ENCODE data around the gene ARHGEF10L. TPM values are rescaled to one million over a fixed set of nuclear protein-coding genes. Genes with fewer than 3 reads are reported as not detected.

ARHGEF10L gene
- total RNA-seq, 2 experiments from 2014 or later, result not detected

DNA sequence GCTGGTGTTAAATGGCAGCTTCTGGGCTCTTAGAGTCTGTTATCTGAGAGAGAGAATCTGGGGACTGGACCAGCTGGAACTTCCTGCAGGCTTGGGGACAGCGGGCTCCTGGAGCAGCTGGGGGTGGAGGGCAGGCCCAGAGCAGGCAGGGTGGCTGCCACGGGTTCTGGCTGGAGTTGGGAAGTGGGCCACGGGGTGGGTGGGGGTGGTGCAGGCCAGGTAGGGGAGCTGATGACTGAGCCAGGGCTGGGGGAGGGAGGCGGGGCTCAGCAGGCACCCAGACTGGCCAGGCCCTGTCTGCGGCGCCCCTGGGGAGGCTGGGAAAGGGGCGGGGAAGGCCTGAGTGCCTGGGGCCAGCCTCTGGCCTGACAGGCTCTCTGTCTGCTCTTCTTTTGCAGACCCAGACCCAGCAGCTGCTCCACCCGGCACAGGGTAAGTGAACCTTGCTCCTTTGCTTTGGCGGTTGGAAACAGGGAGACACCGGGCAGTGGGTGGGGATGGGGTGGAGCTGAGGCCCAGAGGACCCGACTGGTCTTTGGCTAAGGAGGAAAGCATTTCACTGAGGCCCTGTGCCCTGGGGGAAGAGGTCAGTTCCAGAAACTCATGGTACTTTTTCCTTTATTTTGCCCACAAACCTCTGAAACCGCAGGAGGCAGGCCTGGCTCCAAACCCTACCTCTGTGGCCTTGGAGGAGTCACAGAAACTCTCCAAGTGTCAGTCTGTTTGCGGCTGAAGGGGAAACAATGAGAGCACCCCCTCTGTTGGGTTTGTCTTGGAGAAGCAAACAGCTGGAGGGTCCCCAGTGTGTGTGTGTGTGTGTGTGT, 48.8 kb downstream of the ARHGEF10L start:
- Mint-ChIP-seq H3K27me3 (no peaks in the 10 kb centered on the region), H3K27ac (no peak overlapping the region), H3K4me3 (no peak overlapping the region), H3K36me3 (ENCODE audit: low read depth) (no peaks in the 10 kb centered on the region), H3K9me3 (no peaks in the 10 kb centered on the region), H3K4me1 (no peaks in the 10 kb centered on the region)
- CTCF ChIA-PET, result no interaction called here
- POLR2A ChIA-PET, result no interaction called here
- no peak for DNase-seq

DNA sequence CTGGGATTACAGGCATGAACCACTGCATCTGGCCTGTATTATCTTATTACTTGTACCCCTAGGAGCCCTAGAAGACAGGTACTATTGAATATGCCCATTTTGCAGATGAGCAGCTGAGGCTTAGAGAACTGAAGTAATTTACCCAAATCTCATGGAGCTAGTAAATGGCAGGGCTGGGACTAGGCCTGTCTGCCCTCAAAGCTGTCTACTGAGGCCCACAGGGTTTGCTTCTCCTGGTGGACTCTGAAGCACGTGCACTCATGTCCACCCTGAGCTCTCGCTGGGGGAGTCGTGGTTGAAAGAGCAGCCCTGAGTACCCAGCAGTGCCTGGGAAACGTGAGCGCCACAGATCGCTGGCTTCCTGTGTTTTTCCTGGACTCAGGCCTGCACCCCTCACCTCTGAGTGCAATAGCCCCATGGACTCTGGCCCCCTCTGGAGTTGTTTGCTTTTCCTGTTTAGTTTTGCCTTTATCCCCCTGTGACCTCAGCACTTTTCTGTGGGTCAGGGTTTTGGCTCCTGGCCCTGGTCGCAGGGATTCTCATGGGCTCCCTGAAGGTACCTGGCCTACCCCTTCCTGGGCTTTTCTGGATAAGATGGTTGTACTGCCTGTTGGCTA, 52.4 kb downstream of the ARHGEF10L start:
- H3K4me1 Mint-ChIP-seq, result no peaks in the 10 kb centered on the region
- CTCF ChIA-PET, result no interaction called here
- H3K27ac Mint-ChIP-seq, result no peak overlapping the region
- no peaks in the 10 kb centered on the region for H3K9me3 Mint-ChIP-seq
- H3K27me3 Mint-ChIP-seq, result no peaks in the 10 kb centered on the region
- no peaks in the 10 kb centered on the region for H3K36me3 Mint-ChIP-seq (ENCODE audit: low read depth)
- no peak for DNase-seq
- H3K4me3 Mint-ChIP-seq, result no peak overlapping the region
- POLR2A ChIA-PET, result no interaction called here

DNA sequence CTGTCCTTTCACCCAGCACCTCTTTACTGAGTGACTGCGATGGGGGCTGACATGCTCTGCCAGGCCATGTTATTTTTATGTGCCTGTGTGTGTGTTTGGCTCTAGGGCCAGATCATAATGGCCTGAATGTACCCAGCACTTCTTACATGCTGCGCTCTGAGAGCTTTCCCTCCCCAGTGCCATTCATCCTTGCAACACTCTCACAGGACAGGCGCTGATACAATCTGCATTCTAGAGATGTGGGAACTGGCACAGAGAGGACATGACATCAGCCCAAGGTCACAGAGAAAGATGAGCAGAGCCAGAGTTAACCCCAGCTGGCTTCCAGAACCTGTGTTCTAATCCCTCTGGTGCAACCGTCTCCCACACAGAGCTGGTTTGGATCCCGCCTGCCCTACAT, 54.5 kb downstream of the ARHGEF10L start:
- no peak overlapping the region for H3K4me3 Mint-ChIP-seq
- H3K36me3 Mint-ChIP-seq (ENCODE audit: low read depth), result no peaks in the 10 kb centered on the region
- CTCF ChIA-PET, result no interaction called here
- no peaks in the 10 kb centered on the region for H3K27me3 Mint-ChIP-seq
- no peaks in the 10 kb centered on the region for H3K4me1 Mint-ChIP-seq
- DNase-seq, result no peak
- no peak overlapping the region for H3K27ac Mint-ChIP-seq
- POLR2A ChIA-PET, result no interaction called here
- no peaks in the 10 kb centered on the region for H3K9me3 Mint-ChIP-seq

DNA sequence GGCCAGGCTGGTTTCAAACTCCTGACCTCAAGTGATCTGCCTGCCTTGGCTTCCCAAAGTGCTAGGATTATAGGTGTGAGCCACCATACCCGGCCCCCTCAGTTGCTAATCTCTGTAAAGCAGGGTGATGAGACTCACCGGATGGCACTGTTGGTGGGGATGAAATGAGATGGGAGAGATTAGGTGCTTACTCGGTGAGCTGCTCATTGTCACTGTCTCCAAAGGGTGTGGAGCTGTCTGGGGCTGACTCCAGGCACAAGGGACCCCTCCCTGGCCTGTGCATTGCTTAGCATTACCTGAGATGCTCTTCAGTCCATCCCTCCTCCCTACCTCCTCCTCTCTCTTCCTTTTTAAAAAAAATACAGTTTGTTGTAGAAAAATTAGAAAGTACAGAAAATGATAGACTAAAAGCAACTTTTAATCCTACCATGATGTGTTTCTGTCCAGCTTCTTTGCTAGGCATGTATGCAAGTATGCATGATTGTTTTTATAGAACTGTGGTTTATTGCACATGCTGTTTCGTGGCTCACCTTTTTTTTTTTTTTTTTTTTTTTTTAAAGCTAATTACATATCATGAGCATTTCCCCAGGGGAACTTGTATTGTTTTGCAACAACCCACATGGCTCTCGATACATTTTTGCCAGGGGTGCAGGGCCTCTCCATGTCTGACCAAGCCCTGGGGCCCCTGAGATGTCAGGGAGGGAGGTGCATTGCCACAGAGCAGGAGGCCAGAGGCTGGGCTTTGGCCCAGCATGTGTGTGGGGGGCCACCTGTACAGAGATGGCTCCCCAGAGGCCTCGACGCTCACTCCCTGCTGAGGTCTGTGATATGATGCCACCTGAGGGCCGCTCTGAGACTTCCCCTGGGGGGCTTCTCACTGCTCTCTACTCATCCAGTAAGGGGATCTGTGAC, 55.4 kb downstream of the ARHGEF10L start:
- CTCF ChIA-PET, result interaction anchor here (0.7 kb wide), 1 partner anchor 1764 kb away, joined by 3 read pairs; no protein-coding TSS in a partner anchor
- no peaks in the 10 kb centered on the region for H3K36me3 Mint-ChIP-seq (ENCODE audit: low read depth)
- H3K4me1 Mint-ChIP-seq, result no peaks in the 10 kb centered on the region
- DNase-seq, result no peak
- H3K27me3 Mint-ChIP-seq, result no peaks in the 10 kb centered on the region
- POLR2A ChIA-PET, result no interaction called here
- H3K27ac Mint-ChIP-seq, result no peak overlapping the region
- no peak overlapping the region for H3K4me3 Mint-ChIP-seq
- no peaks in the 10 kb centered on the region for H3K9me3 Mint-ChIP-seq

DNA sequence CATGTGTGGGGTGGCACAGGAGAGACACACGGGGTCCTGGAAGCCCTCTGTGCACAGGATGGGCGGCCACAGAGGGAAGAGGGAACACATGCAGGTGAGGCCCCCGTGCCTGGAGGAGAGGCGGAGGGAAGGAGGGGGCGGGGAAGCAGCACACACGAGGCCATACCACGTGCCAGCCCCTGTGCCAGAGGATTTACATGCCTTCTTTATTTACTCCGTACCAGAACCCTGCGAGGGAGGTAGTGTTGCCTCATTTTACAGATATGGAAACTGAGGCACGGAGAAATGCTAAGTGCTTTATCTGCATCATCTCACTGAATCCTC, 56.1 kb downstream of the ARHGEF10L start:
- Mint-ChIP-seq H3K4me1 (no peaks in the 10 kb centered on the region), H3K27me3 (no peaks in the 10 kb centered on the region), H3K4me3 (no peak overlapping the region), H3K27ac (no peak overlapping the region), H3K36me3 (ENCODE audit: low read depth) (no peaks in the 10 kb centered on the region), H3K9me3 (no peaks in the 10 kb centered on the region)
- POLR2A ChIA-PET, result no interaction called here
- DNase-seq, result no peak
- CTCF ChIA-PET, result no interaction called here

DNA sequence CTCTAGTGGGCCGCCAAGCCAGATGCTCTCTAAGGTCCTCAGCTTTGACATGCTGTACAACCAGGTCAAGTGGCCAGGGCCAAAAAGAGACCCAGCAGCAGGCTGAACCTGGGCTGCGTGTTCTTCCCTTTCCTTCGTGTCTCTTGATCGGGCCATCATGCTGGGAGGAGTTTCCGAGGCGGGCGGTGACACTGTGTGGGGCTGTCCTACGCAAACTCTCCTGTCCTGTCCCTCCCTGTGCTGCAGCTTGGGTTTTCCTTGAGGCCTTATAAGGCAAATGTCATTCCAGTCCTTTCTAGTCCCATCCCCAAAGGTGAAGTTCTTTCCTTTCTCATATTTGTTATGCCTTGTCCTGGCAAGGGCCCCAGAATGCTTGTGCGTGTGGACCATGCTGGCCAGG, 56.7 kb downstream of the ARHGEF10L start:
- H3K4me3 Mint-ChIP-seq, result no peak overlapping the region
- ChIA-PET CTCF (interaction anchor here (1.2 kb wide), 1 partner anchor 11 kb away, joined by 3 read pairs; no protein-coding TSS in a partner anchor), POLR2A (no interaction called here)
- no peak overlapping the region for H3K27ac Mint-ChIP-seq
- DNase-seq, result no peak
- no peaks in the 10 kb centered on the region for H3K36me3 Mint-ChIP-seq (ENCODE audit: low read depth)
- no peaks in the 10 kb centered on the region for H3K4me1 Mint-ChIP-seq
- no peaks in the 10 kb centered on the region for H3K27me3 Mint-ChIP-seq
- H3K9me3 Mint-ChIP-seq, result no peaks in the 10 kb centered on the region

DNA sequence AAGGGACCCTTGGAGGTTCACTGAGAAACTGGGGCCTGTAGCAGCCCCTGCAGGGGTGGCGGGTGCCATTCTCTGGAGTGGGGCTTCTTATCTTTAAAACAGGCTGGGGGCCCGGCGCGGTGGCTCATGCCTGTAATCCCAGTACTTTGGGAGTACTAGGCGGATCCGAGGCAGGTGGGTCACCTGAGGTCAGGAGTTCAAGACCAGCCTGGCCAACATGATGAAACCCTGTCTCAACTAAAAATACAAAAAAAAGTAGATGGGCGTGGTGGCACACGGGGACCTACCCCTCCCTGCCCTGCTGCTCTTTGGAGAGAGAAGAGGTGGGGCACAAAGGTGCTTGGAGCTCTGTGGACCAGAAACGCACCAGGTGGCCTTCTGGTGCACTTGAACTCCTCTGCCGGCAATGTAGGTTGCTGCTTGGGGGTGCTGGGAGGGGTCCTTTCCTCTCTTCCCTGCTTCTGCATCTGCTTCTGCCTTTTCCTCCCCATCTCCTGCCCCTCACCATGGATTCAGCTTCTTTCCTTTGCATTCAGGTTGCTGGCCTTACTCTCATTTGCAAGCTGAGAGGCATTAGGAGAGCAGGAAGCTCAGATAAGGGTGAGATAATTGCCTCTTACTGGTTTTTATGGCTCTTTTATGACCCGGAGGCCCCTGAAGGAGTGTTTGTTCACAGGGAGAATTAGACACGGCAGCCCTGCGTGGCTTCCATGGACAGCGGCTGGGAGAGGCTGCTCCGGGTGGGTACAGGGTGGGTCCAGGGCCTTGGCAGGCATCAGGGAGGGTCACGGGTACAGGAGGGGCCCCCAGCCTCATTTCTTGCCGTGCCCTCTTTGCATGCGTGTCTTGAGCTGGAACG, 57.4 kb downstream of the ARHGEF10L start:
- Mint-ChIP-seq H3K4me1 (no peaks in the 10 kb centered on the region), H3K36me3 (ENCODE audit: low read depth) (no peaks in the 10 kb centered on the region), H3K9me3 (no peaks in the 10 kb centered on the region), H3K27ac (no peak overlapping the region), H3K4me3 (no peak overlapping the region), H3K27me3 (no peaks in the 10 kb centered on the region)
- POLR2A ChIA-PET, result no interaction called here
- no peak for DNase-seq
- CTCF ChIA-PET, result interaction anchor here (1.2 kb wide), 1 partner anchor 10 kb away, joined by 3 read pairs; no protein-coding TSS in a partner anchor

DNA sequence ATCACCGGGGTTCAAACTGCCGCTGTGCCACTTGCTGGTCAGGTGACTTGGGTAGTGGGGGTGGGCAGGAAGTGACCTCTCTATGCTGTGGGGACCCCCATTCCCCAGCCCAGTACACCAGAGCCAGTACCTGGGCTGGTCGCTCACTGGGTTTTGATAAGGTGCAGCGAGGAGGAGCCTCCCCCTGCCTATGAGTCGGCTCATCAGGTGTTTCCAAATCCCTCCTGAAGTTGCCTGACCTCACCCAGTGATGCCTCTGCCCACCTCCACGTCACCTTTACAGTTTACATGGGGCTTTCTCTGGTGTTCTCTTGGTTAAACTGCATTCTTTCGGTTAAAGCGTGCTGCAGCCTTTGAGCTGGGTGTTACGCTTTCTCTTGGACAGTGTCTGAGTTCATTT, 58.2 kb downstream of the ARHGEF10L start:
- H3K27me3 Mint-ChIP-seq, result no peaks in the 10 kb centered on the region
- H3K36me3 Mint-ChIP-seq (ENCODE audit: low read depth), result no peaks in the 10 kb centered on the region
- H3K27ac Mint-ChIP-seq, result no peak overlapping the region
- POLR2A ChIA-PET, result no interaction called here
- no peaks in the 10 kb centered on the region for H3K4me1 Mint-ChIP-seq
- H3K9me3 Mint-ChIP-seq, result no peaks in the 10 kb centered on the region
- H3K4me3 Mint-ChIP-seq, result no peak overlapping the region
- no peak for DNase-seq
- CTCF ChIA-PET, result no interaction called here

DNA sequence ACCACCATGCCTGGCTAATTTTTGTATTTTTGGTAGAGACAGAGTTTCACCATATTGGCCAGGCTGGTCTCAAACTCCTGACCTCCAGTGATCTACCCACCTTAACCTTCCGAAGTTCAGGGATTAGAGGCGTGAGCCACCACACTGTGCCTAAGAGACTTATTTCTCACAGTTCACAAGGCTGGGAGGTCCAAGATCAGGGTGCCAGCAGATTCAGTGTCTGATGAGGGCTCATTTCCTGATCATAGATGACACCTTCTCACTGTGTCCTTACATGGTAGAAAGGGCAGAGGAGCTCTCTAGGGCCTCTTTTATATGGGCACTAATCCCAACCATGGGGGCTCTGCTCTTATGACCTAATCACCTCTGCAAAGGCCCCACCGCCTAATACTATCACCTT, 58.8 kb downstream of the ARHGEF10L start:
- no peak for DNase-seq
- Mint-ChIP-seq H3K9me3 (no peaks in the 10 kb centered on the region), H3K4me1 (no peaks in the 10 kb centered on the region), H3K36me3 (ENCODE audit: low read depth) (no peaks in the 10 kb centered on the region), H3K4me3 (no peak overlapping the region), H3K27me3 (no peaks in the 10 kb centered on the region), H3K27ac (no peak overlapping the region)
- POLR2A ChIA-PET, result no interaction called here
- CTCF ChIA-PET, result no interaction called here

DNA sequence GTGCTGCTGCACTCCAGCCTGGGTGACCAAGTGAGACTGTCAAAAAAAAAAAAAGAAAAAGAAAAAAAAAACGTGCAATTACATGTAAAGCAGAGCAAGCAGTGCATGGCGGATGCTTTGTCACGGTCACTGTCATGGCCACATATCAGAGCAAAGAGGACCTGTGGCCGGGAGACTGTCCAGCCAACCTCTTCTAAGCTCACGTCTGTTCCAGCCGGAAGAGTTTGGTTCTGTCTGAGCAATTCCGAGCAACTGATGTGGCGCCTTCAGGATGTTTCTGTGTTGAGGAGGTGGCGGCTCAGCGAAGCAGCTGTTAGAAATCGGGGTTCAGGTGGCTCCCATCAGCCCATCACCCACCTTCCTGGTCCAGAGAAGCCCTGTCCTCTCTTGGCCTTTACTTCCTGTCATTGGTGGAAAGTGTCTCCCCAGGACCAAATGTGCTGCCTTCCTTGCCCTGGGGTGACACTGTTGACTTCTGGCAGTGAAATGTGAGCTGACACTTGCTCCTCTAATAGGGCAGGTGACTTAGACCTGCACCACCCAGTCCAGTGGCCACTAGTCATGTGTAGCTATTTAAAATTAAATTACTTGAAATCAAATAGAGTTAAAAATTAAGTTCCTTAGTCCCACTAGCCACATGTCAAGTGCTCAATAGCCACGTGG, 59.9 kb downstream of the ARHGEF10L start:
- no peak for DNase-seq
- no peaks in the 10 kb centered on the region for H3K27me3 Mint-ChIP-seq
- ChIA-PET CTCF (interaction anchor here (0.8 kb wide), 1 partner anchor 8 kb away, joined by 3 read pairs; no protein-coding TSS in a partner anchor), POLR2A (no interaction called here)
- no peak overlapping the region for H3K4me3 Mint-ChIP-seq
- no peaks in the 10 kb centered on the region for H3K4me1 Mint-ChIP-seq
- no peak overlapping the region for H3K27ac Mint-ChIP-seq
- H3K36me3 Mint-ChIP-seq (ENCODE audit: low read depth), result no peaks in the 10 kb centered on the region
- no peaks in the 10 kb centered on the region for H3K9me3 Mint-ChIP-seq

DNA sequence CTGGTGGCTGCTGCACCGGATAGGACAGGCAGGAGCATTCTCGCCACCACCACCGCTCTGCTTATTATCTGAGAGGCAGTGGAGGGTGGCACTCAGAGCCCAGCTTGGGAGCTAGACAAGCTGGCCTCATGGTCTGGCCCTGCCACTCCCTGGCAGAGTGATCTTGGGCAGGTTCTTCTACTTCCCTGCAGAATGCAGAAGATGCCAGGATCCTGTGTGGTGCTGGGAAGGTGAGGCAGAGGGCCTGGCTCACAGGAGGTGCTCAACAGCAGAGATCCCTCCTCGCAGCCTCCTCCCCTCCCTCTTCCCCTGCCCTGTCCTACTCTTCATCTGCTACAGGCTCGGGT, 60.4 kb downstream of the ARHGEF10L start:
- ChIA-PET CTCF (interaction anchor here (0.8 kb wide), 1 partner anchor 7 kb away, joined by 3 read pairs; no protein-coding TSS in a partner anchor), POLR2A (no interaction called here)
- DNase-seq, result no peak
- Mint-ChIP-seq H3K4me1 (no peaks in the 10 kb centered on the region), H3K36me3 (ENCODE audit: low read depth) (no peaks in the 10 kb centered on the region), H3K27ac (no peak overlapping the region), H3K9me3 (no peaks in the 10 kb centered on the region), H3K27me3 (no peaks in the 10 kb centered on the region), H3K4me3 (no peak overlapping the region)

DNA sequence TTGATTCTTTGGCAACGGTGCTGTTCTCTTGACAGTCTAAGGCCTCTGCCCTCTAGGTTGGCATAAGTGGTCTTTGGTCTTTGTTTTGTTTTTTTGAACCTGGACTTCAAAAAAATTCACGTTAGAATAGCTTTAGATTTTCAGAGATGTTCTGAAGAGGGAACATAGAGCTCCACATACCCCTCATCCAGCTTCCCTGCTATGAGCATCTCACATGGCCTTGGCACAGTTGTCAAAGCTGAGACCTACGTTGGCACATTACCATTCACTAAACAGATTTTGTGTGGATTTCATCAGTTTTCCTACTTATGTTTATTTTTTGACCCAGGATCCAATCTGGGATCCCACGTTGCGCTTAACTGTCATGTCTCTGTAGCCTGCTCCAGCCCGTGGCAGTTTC, 60.8 kb downstream of the ARHGEF10L start:
- Mint-ChIP-seq H3K4me1 (no peaks in the 10 kb centered on the region), H3K9me3 (no peaks in the 10 kb centered on the region), H3K36me3 (ENCODE audit: low read depth) (no peaks in the 10 kb centered on the region), H3K27me3 (no peaks in the 10 kb centered on the region), H3K27ac (no peak overlapping the region), H3K4me3 (no peak overlapping the region)
- CTCF ChIA-PET, result no interaction called here
- DNase-seq, result no peak
- POLR2A ChIA-PET, result interaction anchor here (0.7 kb wide), 1 partner anchor 86 kb away, joined by 3 read pairs; no protein-coding TSS in a partner anchor
